IPS-NIHi7 (cell line): Measurements from ENCODE around the gene ARHGAP32.

Source experiments
- DNase-seq: peaks from one replicate; pipeline ENCODE4 v3.0.0; 2012; ENCODE audit warnings: mixed read lengths; ENCODE audit errors: extremely low spot score

ARHGAP32 gene

GRCh38 chr11:129192150-129192549 lies at the start of gene ARHGAP32:
ARHGAP32 (minus strand) TSS chr11:129192325; CDS start chr11:129192198, 127 bp downstream.
- no peak for DNase-seq

GRCh38 chr11:129239207-129239606 lies 47.1 kb upstream of the ARHGAP32 start:
- no peak for DNase-seq

- DNase-seq = no peak
Measured at GRCh38 chr11:129237880-129238638, 45.9 kb upstream of the ARHGAP32 start.

GRCh38 chr11:129237456-129237855 lies 45.3 kb upstream of the ARHGAP32 start:
- DNase-seq = no peak

GRCh38 chr11:129236850-129237249 lies 44.7 kb upstream of the ARHGAP32 start:
- DNase-seq = no peak

- DNase-seq = no peak
Measured at GRCh38 chr11:129234978-129235377, 42.9 kb upstream of the ARHGAP32 start.

- DNase-seq = no peak
Measured at GRCh38 chr11:129230006-129230405, 37.9 kb upstream of the ARHGAP32 start.

- no peak for DNase-seq
Measured at GRCh38 chr11:129226207-129226798, 34.2 kb upstream of the ARHGAP32 start.

- DNase-seq = no peak
Measured at GRCh38 chr11:129225190-129225589, 33.1 kb upstream of the ARHGAP32 start.

- no peak for DNase-seq
Measured at GRCh38 chr11:129224538-129224937, 32.4 kb upstream of the ARHGAP32 start.

- DNase-seq = no peak
Measured at GRCh38 chr11:129223701-129224149, 31.6 kb upstream of the ARHGAP32 start.

GRCh38 chr11:129223260-129223659 lies 31.1 kb upstream of the ARHGAP32 start:
- no peak for DNase-seq

GRCh38 chr11:129222158-129222557 lies 30.0 kb upstream of the ARHGAP32 start:
- no peak for DNase-seq

- peak; percentile 43 for DNase-seq
Measured at GRCh38 chr11:129215506-129216245, 23.6 kb upstream of the ARHGAP32 start.

GRCh38 chr11:129214710-129215295 lies 22.7 kb upstream of the ARHGAP32 start:
- DNase-seq = no peak

- no peak for DNase-seq
Measured at GRCh38 chr11:129213261-129213660, 21.1 kb upstream of the ARHGAP32 start.

- no peak for DNase-seq
Measured at GRCh38 chr11:129211397-129211796, 19.3 kb upstream of the ARHGAP32 start.

GRCh38 chr11:129210831-129211181 lies 18.7 kb upstream of the ARHGAP32 start:
- DNase-seq = no peak

GRCh38 chr11:129209891-129210830 lies 18.0 kb upstream of the ARHGAP32 start:
- no peak for DNase-seq

GRCh38 chr11:129208863-129209262 lies 16.7 kb upstream of the ARHGAP32 start:
- no peak for DNase-seq

GRCh38 chr11:129204150-129204838 lies 12.2 kb upstream of the ARHGAP32 start:
- no peak for DNase-seq
